ENCODE measurements around the gene CNRIP1.

DNA sequence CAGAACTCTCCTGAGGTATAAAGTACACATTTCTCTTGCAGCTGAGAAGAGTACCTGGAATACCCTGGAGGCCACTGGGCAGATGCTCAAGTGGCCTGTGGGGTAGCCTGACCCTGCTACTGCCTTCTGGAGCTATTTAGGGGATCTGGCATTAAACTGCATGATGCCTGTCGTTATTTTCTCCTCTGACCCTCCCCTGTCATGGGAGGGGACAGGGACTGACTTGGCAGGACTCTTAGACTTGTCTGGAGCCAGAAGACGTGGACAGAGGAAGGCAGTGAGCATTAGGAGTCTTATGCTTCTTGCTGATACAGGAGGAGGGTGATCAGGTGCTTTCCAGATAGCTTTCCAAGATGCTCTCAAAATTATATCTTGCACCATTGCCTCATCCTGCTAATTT is 24.8 kb downstream of the CNRIP1 start:
- no peak for TF ChIP-seq POLR2A (IDR thresholded peaks at IDR 0.05)
- TF ChIP-seq, protein P1, sequence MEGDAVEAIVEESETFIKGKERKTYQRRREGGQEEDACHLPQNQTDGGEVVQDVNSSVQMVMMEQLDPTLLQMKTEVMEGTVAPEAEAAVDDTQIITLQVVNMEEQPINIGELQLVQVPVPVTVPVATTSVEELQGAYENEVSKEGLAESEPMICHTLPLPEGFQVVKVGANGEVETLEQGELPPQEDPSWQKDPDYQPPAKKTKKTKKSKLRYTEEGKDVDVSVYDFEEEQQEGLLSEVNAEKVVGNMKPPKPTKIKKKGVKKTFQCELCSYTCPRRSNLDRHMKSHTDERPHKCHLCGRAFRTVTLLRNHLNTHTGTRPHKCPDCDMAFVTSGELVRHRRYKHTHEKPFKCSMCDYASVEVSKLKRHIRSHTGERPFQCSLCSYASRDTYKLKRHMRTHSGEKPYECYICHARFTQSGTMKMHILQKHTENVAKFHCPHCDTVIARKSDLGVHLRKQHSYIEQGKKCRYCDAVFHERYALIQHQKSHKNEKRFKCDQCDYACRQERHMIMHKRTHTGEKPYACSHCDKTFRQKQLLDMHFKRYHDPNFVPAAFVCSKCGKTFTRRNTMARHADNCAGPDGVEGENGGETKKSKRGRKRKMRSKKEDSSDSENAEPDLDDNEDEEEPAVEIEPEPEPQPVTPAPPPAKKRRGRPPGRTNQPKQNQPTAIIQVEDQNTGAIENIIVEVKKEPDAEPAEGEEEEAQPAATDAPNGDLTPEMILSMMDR (IDR thresholded peaks at IDR 0.05 in 4 of 5, conservative IDR thresholded peaks at IDR 0.05 in 1 of 5) = no peak

Measured in gastrocnemius medialis (tissue), 4 donors.